ENCODE results near the gene NRP1. TPM values are rescaled to one million over a fixed set of nuclear protein-coding genes. Genes with fewer than 3 reads are reported as not detected.

NRP1 gene
- total and polyA plus RNA-seq, 2 of the 8 experiments (the other 6 are each of a cell fraction or from before 2014, with no cell fraction given): 1.2 to 2.1 TPM

DNA sequence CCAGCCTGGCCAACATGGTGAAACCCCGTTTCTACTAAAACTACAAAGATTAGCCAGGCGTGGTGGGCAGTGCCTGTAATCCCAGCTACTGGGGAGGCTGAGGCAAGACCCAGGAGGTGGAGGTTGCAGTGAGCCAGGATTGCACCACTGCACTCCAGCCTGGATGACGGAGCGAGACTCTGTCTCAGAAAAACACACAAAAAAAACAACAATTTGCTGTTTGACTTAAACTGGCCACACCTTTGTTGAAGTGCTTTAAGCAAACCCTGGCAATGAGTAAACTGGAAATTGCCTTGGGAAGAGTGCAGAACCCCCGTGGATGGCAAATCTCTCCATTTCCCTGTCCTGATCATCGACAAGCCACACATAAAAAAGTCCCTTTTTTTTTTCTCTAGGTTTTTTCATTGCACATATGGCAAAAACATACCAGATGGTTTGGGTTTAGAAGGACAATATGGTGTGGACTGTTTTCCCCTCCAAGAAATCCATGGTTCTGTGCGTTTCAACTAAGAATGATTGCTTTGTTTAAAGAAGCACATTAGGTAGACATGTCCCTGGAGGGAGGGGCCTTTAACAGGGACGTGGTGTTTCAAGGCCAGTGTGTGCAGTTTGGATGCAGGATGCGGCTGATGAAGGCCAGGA is 76.9 kb downstream of the NRP1 start:
- Histone ChIP-seq H3K56ac (replicated peaks; ENCODE audit: insufficient read length, low read depth, low read length) (no peak overlapping the region), H3K4ac (replicated peaks; ENCODE audit: insufficient read length, low read depth, low read length) (no peak overlapping the region), H4K8ac (ENCODE audit: extremely low read depth, insufficient read depth, low read length) (no peak overlapping the region), H3K79me2 (ENCODE audit: control insufficient read depth in 1 of 2, insufficient read depth in 2 of 2, low read length in 2 of 2) (no peaks in the 10 kb centered on the region), H2AK5ac (ENCODE audit: low read depth, low read length) (no peak overlapping the region), H3K27me3 (replicated peaks in 1 of 4; ENCODE audit: control insufficient read depth in 3 of 4, extremely low read depth in 1 of 4, insufficient read depth in 3 of 4, low read length in 3 of 4) (no peaks in the 10 kb centered on the region), H2BK5ac (ENCODE audit: low read depth, low read length) (no peak overlapping the region), H3K4me3 (ENCODE audit: extremely low read depth in 1 of 4, insufficient read depth in 2 of 4, low read depth in 3 of 4, low read length in 4 of 4) (no peak overlapping the region), H3K36me3 (ENCODE audit: control insufficient read depth in 2 of 4, insufficient read depth in 4 of 4, low read length in 3 of 4) (no peaks in the 10 kb centered on the region), H3K4me1 (replicated peaks in 1 of 4; ENCODE audit: control insufficient read depth in 3 of 4, insufficient read depth in 4 of 4, low read length in 3 of 4) (peaks cover 0 to 3% (median 0%) of the 10 kb centered on the region in 4 experiments; a peak in 1 of 7 replicates), H3K18ac (ENCODE audit: extremely low read depth, low read length) (no peak overlapping the region), H3K9ac (replicated peaks in 1 of 4; ENCODE audit: extremely low read depth in 1 of 4, low read depth in 3 of 4, low read length in 3 of 4) (no peak overlapping the region), H2BK120ac (replicated peaks; ENCODE audit: low read depth, low read length) (no peak overlapping the region), H3K23me2 (ENCODE audit: low read depth, low read length) (no peaks in the 10 kb centered on the region), H4K20me1 (replicated peaks in 1 of 2; ENCODE audit: control insufficient read depth in 1 of 2, insufficient read depth in 2 of 2, low read length in 2 of 2) (no peaks in the 10 kb centered on the region), H2AFZ (ENCODE audit: low read length) (no peak overlapping the region), H2BK20ac (ENCODE audit: low read length) (no peak overlapping the region), H3K23ac (ENCODE audit: insufficient read length) (no peak overlapping the region), H2BK15ac (ENCODE audit: low read length) (no peak overlapping the region), H4K5ac (ENCODE audit: insufficient read length, low read depth, low read length) (no peak overlapping the region), H3K9me3 (ENCODE audit: insufficient read depth in 2 of 2, low read depth in 1 of 2, low read length in 1 of 2) (no peaks in the 10 kb centered on the region), H3K79me1 (ENCODE audit: low read depth, low read length) (no peaks in the 10 kb centered on the region), H3K27ac (ENCODE audit: low read depth, low read length) (no peak overlapping the region), H3K14ac (ENCODE audit: insufficient read length) (no peak overlapping the region), H2BK12ac (ENCODE audit: low read depth, low read length) (no peak overlapping the region), H4K91ac (replicated peaks; ENCODE audit: insufficient read length, low read length) (no peak overlapping the region), H3K4me2 (ENCODE audit: insufficient read depth in 1 of 2, low read depth in 2 of 2, low read length in 2 of 2) (no peak overlapping the region)
- CTCF ChIA-PET (ENCODE audit: partially characterized antibody): no interaction called here
- FAIRE-seq (no peak), DNase-seq (ENCODE audit: low read depth in 1 of 2, low spot score in 2 of 2) (no peak)
- WGBS, 2 experiments (ENCODE audit: extremely low coverage in 1 of 2, insufficient coverage in 1 of 2, insufficient read length in 1 of 2, insufficient replicate concordance in 2 of 2, low coverage in 1 of 2, low lambda C conversion rate in 2 of 2, missing lambda C conversion rate in 1 of 2): 90% methylated on average over 9 of the region's 9 CpGs; no CpG with 5 or more reads in 1 of the 2 experiments
- POLR2A ChIA-PET (ENCODE audit: partially characterized antibody): no interaction called here
- TF ChIP-seq POU5F1 (IDR thresholded peaks at IDR 0.05; ENCODE audit: low read depth, low read length) (no peak), CTCF (IDR thresholded peaks at IDR 0.05; ENCODE audit: control extremely low read depth in 1 of 3, insufficient read depth in 1 of 3, low read depth in 1 of 3, low read length in 3 of 3) (no peak), EZH2 (IDR thresholded peaks at IDR 0.05; ENCODE audit: low read depth, low read length, severe bottlenecking) (no peak), CEBPB (IDR thresholded peaks at IDR 0.05; ENCODE audit: low read depth, low read length) (no peak), TEAD4 (IDR thresholded peaks at IDR 0.05; ENCODE audit: low read depth, low read length) (no peak), RAD21 (IDR thresholded peaks at IDR 0.05 in 1 of 2, conservative IDR thresholded peaks at IDR 0.05 in 1 of 2; ENCODE audit: low read depth in 2 of 2, low read length in 2 of 2) (no peak), POLR2A (IDR thresholded peaks at IDR 0.05; ENCODE audit: control extremely low read depth in 1 of 2, low read depth in 2 of 2, low read length in 2 of 2) (no peak), SP4 (IDR thresholded peaks at IDR 0.05; ENCODE audit: low read length) (no peak), SIX5 (IDR thresholded peaks at IDR 0.05; ENCODE audit: low read depth, low read length) (no peak), HDAC2 (IDR thresholded peaks at IDR 0.05; ENCODE audit: borderline replicate concordance in 1 of 2, low read depth in 2 of 2, low read length in 2 of 2) (no peak), CTBP2 (IDR thresholded peaks at IDR 0.05; ENCODE audit: borderline replicate concordance, insufficient read depth, insufficient read length, low read length) (no peak)
